Measurements from ENCODE around the gene CCDC34. TPM values are rescaled to one million over a fixed set of nuclear protein-coding genes. Genes with fewer than 3 reads are reported as not detected.

Gene CCDC34
- total and polyA plus RNA-seq, 2 of the 4 experiments (the other 2 are of a cell fraction) = 2.5 to 4.5 TPM

- no TSS peak for BruUV-seq (replicated peaks)
- Histone ChIP-seq H2BK5ac (ENCODE audit: low read depth, low read length, poor library complexity, severe bottlenecking) (no peak overlapping the region), H3K27ac (ENCODE audit: insufficient read depth, low read length) (no peak overlapping the region), H2AFZ (replicated peaks; ENCODE audit: low read length, poor library complexity) (no peak overlapping the region), H3K14ac (replicated peaks; ENCODE audit: low read depth, low read length) (no peak overlapping the region), H3K79me1 (ENCODE audit: low read depth in 1 of 2, low read length in 2 of 2) (no peaks in the 10 kb centered on the region), H3K56ac (ENCODE audit: extremely low read depth, insufficient read depth, low read length) (no peak overlapping the region), H3K4me3 (ENCODE audit: insufficient read depth, low read depth, low read length) (no peak overlapping the region), H2BK20ac (ENCODE audit: low read depth, low read length) (no peak overlapping the region), H4K5ac (ENCODE audit: low read depth, low read length) (no peak overlapping the region), H2AK9ac (replicated peaks; ENCODE audit: low read depth, low read length, poor library complexity) (no peak overlapping the region), H4K8ac (ENCODE audit: low read depth in 2 of 2, low read length in 2 of 2) (no peak overlapping the region), H3K9me1 (ENCODE audit: insufficient read depth, low read length) (no peaks in the 10 kb centered on the region), H2AK5ac (ENCODE audit: low read depth, low read length) (no peak overlapping the region), H3K18ac (ENCODE audit: low read depth, low read length) (no peak overlapping the region), H3K9me3 (ENCODE audit: control insufficient read depth, insufficient read depth, low read length) (no peaks in the 10 kb centered on the region), H4K20me1 (ENCODE audit: insufficient read depth, low read length) (no peaks in the 10 kb centered on the region), H3K4me1 (ENCODE audit: control insufficient read depth, insufficient read depth, low read length) (0 out of 2 replicates have a peak, but pooled peaks cover 1% of the 10 kb centered on the region), H3K27me3 (ENCODE audit: control insufficient read depth, insufficient read depth, low read length) (no peaks in the 10 kb centered on the region), H3K4me2 (ENCODE audit: low read depth, low read length) (no peak overlapping the region), H2BK120ac (ENCODE audit: low read depth, low read length) (no peak overlapping the region), H3K9ac (ENCODE audit: low read depth, low read length) (no peak overlapping the region), H3K23ac (ENCODE audit: low read depth, low read length) (no peak overlapping the region), H3K36me3 (ENCODE audit: control insufficient read depth, insufficient read depth, low read length) (no peaks in the 10 kb centered on the region), H4K91ac (ENCODE audit: insufficient read depth, low read depth, low read length) (no peak overlapping the region), H3K4ac (ENCODE audit: low read depth, low read length) (no peak overlapping the region), H2BK15ac (ENCODE audit: low read depth, low read length) (no peak overlapping the region)
- intact Hi-C loops (cut with micrococcal nuclease) (no loop called here), dilution Hi-C loops (cut with HindIII; ENCODE audit: low sequenced_read_pairs, unreplicated experiment) (no loop called here), in situ Hi-C loops (cut with MboI; ENCODE audit: low sequenced_read_pairs) (no loop called here)
- WGBS, 2 experiments (ENCODE audit: extremely low coverage in 2 of 2, insufficient read length in 1 of 2) = no CpG with 5 or more reads among the region's 2 CpGs
- ATAC-seq (ENCODE audit: low read depth) = no peak
- no peak for DNase-seq
- TF ChIP-seq RFX5 (IDR thresholded peaks at IDR 0.05; ENCODE audit: low read depth, low read length) (no peak), CEBPB (IDR thresholded peaks at IDR 0.05; ENCODE audit: low read depth, low read length) (peak; percentile 52), MAFK (IDR thresholded peaks at IDR 0.05; ENCODE audit: low read depth, low read length) (no peak)
- POLR2A ChIA-PET (ENCODE audit: unreplicated experiment) = no interaction called here
- CTCF ChIA-PET = interaction anchor here (1.3 kb wide), 1 partner anchor 11 kb away, joined by 4 read pairs; no protein-coding TSS in a partner anchor
These were observed 17.8 kb upstream of the CCDC34 start for GRCh38 chr11:27380771-27381170.

Measured in IMR-90 (cell line).